HG03064 (cell line): ENCODE data around the gene SDC3.

Experiments
- ATAC-seq: cut with Tn5 transposase; IDR thresholded peaks from one replicate; pipeline ENCODE4 v1.9.1; 2021; ENCODE audit warnings: low read depth; ENCODE audit not compliant: unreplicated experiment

Gene SDC3

GRCh38 chr1:30905916-30906620 is 2.5 kb downstream of the SDC3 start:
- no peak for ATAC-seq

- ATAC-seq: no peak
Measured at GRCh38 chr1:30905403-30905802, 3.2 kb downstream of the SDC3 start.

- no peak for ATAC-seq
Measured at GRCh38 chr1:30904962-30905335, 3.6 kb downstream of the SDC3 start.

GRCh38 chr1:30904191-30904961 is 4.2 kb downstream of the SDC3 start:
- ATAC-seq: no peak

GRCh38 chr1:30903343-30904034 is 5.1 kb downstream of the SDC3 start:
- ATAC-seq: no peak

GRCh38 chr1:30902593-30903290 is 5.8 kb downstream of the SDC3 start:
- no peak for ATAC-seq

GRCh38 chr1:30901798-30902581 is 6.6 kb downstream of the SDC3 start:
- no peak for ATAC-seq

GRCh38 chr1:30900931-30901560 is 7.5 kb downstream of the SDC3 start:
- no peak for ATAC-seq

- ATAC-seq: no peak
Measured at GRCh38 chr1:30900486-30900885, 8.1 kb downstream of the SDC3 start.

GRCh38 chr1:30899577-30900389 is 8.8 kb downstream of the SDC3 start:
- ATAC-seq: no peak

GRCh38 chr1:30898031-30898815 is 10.3 kb downstream of the SDC3 start:
- ATAC-seq: no peak

GRCh38 chr1:30896905-30897304 is 11.7 kb downstream of the SDC3 start:
- ATAC-seq: no peak

GRCh38 chr1:30895944-30896660 is 12.5 kb downstream of the SDC3 start:
- no peak for ATAC-seq

GRCh38 chr1:30895382-30895943 is 13.1 kb downstream of the SDC3 start:
- no peak for ATAC-seq

- no peak for ATAC-seq
Measured at GRCh38 chr1:30894508-30894973, 14.0 kb downstream of the SDC3 start.

GRCh38 chr1:30893776-30894507 is 14.6 kb downstream of the SDC3 start:
- ATAC-seq: no peak
